HL-60 (cell line): Measurements from ENCODE around the gene TMEM161A.

Source experiments
- DNase-seq, 2 experiments: peaks; one replicate each; pipeline ENCODE4 v3.0.0-alpha.2; 2010 to 2020; ENCODE audit warnings: low read depth in 1 of 2, low spot score in 1 of 2
- H3K27ac ChIP-seq: fragments of 250-450 bp; sonication (Bioruptor Pico); replicated peaks from 2 replicates; pipeline ENCODE4 v1.5.1; 2020; ENCODE audit warnings: mild to moderate bottlenecking, moderate library complexity
- H3K27me3 ChIP-seq: fragments of 250-450 bp; sonication (Bioruptor Pico); 2 replicates; pipeline ENCODE4 v1.5.1; 2021; ENCODE audit warnings: mild to moderate bottlenecking, moderate library complexity; ENCODE audit not compliant: insufficient read depth, poor library complexity, severe bottlenecking
- H3K4me3 ChIP-seq: replicated peaks from 2 replicates; pipeline ENCODE4 v1.5.1; 2011; ENCODE audit warnings: mild to moderate bottlenecking, control low read depth, low read length; ENCODE audit not compliant: insufficient read depth
- GABPA ChIP-seq: IDR thresholded peaks from 2 replicates; pipeline ENCODE4 v1.6.1; 2012; ENCODE audit warnings: low read depth
- POLR2AphosphoS5 ChIP-seq: IDR thresholded peaks from 2 replicates; pipeline ENCODE4 v1.6.1; 2012; ENCODE audit warnings: low read depth
- SPI1 ChIP-seq: IDR thresholded peaks from 2 replicates; pipeline ENCODE4 v1.6.1; 2012; ENCODE audit warnings: low read depth, mild to moderate bottlenecking, borderline replicate concordance
- TF ChIP-seq, protein P1 (sequence below): IDR thresholded peaks from one replicate; pipeline ENCODE4 v1.5.1; 2011; ENCODE audit warnings: low read length, control low read depth, inconsistent platforms; ENCODE audit not compliant: insufficient read depth
- TF ChIP-seq, protein P2 (sequence below): IDR thresholded peaks from 2 replicates; pipeline ENCODE4 v1.6.1; 2012; ENCODE audit warnings: low read depth; ENCODE audit not compliant: insufficient replicate concordance

The TMEM161A gene

DNA sequence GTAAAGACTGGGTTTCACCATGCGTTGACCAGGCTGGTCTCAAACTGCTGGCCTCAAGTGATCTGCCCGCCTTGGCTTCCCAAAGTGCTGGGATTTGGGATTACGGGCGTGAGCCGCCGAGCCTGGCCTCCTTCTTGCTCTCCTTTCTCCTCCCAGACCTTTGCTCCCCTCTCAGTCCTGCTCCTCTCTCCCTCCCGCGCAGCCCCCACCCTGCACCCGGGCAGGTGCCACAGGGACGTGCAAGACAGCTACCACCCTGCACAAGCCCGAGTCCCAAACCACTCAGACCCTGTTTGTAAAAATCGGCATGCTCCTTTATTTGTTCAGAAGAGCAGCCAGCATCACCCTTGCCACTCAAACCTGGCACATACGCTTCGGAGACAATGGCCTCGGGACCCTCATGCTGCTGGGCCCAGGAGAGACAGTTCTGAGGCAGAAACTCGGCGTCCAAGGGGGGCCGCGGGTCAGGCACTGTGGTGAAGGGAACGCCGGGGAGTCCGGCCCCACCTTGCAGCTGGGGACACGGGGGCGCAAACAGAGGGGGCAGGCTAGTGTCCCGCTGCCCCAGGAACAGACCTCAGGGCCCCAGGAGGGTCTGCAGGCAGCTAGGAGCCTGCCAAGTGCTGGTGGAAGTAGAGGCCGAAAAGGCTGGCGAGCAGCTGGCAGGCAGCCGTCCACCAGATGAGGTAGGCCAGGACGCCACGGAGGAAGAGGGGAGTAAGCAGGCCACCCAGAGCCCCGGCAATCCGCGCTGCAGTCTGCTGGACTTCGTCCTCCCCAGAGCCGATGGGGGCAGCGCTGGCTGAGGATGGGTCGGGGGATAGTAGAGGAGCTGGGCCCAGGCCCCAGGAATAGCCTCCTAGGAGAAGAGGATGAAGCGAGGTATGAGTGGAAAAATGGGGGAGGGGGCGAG lies 18.7 kb downstream of the TMEM161A start:
- Histone ChIP-seq H3K27ac (no peak overlapping the region), H3K27me3 (no peaks in the 10 kb centered on the region), H3K4me3 (no peak overlapping the region)
- DNase-seq: no peak
- TF ChIP-seq POLR2AphosphoS5: no peak
- TF ChIP-seq, protein P1, sequence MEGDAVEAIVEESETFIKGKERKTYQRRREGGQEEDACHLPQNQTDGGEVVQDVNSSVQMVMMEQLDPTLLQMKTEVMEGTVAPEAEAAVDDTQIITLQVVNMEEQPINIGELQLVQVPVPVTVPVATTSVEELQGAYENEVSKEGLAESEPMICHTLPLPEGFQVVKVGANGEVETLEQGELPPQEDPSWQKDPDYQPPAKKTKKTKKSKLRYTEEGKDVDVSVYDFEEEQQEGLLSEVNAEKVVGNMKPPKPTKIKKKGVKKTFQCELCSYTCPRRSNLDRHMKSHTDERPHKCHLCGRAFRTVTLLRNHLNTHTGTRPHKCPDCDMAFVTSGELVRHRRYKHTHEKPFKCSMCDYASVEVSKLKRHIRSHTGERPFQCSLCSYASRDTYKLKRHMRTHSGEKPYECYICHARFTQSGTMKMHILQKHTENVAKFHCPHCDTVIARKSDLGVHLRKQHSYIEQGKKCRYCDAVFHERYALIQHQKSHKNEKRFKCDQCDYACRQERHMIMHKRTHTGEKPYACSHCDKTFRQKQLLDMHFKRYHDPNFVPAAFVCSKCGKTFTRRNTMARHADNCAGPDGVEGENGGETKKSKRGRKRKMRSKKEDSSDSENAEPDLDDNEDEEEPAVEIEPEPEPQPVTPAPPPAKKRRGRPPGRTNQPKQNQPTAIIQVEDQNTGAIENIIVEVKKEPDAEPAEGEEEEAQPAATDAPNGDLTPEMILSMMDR: no peak

GRCh38 chr19:19115954-19116353 lies 22.3 kb downstream of the TMEM161A start:
- peaks cover 2% of the 10 kb centered on the region for H3K27me3 ChIP-seq
- H3K27ac ChIP-seq: no peak overlapping the region
- no peak overlapping the region for H3K4me3 ChIP-seq
- DNase-seq: peak in 1 of 2 experiments; percentile 41
- no peak for TF ChIP-seq POLR2AphosphoS5
- TF ChIP-seq, protein P1: peak; percentile 10

DNA sequence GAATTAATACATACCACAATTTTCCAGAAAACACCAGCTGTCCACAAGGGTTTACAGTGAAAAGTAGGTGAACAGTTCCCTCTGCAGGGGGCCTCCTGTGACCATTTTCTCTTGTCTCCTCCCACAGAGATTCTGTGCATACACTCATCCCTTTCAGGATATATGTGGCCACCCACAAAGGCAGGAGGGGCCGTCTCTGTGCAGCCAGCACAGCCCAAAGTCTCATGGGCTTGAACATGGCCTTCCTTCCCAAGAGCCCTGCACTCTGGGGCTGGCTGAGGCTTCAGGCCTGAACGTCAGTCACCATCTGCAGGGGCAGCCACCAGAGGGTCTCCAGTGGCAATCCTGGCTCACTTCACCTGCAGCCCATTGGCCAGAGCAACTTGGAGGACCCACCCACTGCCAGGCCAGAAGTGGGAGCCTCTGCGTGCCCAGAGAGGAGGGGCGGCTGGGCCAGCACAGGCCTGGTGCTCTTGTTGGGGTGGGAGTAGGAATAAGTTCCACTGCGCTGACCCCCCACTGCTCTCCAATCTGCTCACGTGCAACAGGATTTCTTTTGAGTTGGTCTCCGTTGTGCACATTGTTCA lies 25.1 kb downstream of the TMEM161A start:
- Histone ChIP-seq H3K4me3 (no peak overlapping the region), H3K27me3 (peaks cover 6% of the 10 kb centered on the region), H3K27ac (no peak overlapping the region)
- DNase-seq: peak in 1 of 2 experiments; percentile 16
- TF ChIP-seq, protein P2, sequence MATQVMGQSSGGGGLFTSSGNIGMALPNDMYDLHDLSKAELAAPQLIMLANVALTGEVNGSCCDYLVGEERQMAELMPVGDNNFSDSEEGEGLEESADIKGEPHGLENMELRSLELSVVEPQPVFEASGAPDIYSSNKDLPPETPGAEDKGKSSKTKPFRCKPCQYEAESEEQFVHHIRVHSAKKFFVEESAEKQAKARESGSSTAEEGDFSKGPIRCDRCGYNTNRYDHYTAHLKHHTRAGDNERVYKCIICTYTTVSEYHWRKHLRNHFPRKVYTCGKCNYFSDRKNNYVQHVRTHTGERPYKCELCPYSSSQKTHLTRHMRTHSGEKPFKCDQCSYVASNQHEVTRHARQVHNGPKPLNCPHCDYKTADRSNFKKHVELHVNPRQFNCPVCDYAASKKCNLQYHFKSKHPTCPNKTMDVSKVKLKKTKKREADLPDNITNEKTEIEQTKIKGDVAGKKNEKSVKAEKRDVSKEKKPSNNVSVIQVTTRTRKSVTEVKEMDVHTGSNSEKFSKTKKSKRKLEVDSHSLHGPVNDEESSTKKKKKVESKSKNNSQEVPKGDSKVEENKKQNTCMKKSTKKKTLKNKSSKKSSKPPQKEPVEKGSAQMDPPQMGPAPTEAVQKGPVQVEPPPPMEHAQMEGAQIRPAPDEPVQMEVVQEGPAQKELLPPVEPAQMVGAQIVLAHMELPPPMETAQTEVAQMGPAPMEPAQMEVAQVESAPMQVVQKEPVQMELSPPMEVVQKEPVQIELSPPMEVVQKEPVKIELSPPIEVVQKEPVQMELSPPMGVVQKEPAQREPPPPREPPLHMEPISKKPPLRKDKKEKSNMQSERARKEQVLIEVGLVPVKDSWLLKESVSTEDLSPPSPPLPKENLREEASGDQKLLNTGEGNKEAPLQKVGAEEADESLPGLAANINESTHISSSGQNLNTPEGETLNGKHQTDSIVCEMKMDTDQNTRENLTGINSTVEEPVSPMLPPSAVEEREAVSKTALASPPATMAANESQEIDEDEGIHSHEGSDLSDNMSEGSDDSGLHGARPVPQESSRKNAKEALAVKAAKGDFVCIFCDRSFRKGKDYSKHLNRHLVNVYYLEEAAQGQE: no peak
- TF ChIP-seq GABPA (no peak), POLR2AphosphoS5 (no peak), SPI1 (no peak)
- TF ChIP-seq, protein P1: no peak

- DNase-seq: no peak
- Histone ChIP-seq H3K27ac (no peak overlapping the region), H3K4me3 (no peak overlapping the region), H3K27me3 (peaks cover 6% of the 10 kb centered on the region)
- TF ChIP-seq GABPA (no peak), SPI1 (no peak), POLR2AphosphoS5 (no peak)
- TF ChIP-seq, protein P2: no peak
- TF ChIP-seq, protein P1: no peak
Measured at GRCh38 chr19:19111967-19112580, 26.2 kb downstream of the TMEM161A start.
